Measurements from ENCODE around the gene ANKRD66.

ANKRD66 gene

DNA sequence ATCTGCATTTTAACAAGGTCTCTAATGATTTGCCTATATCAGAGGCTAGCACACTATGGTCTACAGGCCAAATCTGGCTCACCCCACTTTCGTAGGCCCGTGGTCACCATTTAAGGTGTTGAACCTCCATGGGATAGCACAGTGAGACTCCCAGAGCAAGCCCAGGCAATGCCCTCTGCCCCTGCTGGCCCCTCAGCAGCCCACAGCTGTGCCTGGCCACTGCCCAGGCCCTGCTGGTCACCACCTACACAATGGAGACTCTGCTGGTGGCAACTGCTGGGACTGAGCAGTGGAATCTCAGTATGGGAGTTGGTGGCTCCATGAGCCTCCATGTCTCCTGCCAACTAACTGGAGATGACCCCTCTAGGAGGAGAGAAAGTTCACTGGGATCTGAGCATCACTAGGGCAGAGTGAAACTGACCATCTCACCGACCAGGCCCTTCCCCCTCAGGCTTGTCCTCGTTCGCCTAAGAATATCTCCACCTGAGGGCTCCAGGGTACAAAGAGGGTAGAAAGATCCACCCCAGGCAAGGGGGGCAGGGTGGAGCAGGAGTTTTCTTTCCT lies 2.3 kb downstream of the ANKRD66 start:
- Histone ChIP-seq H2AFZ (ENCODE audit: low read length) (no peak overlapping the region), H3K4me3 (ENCODE audit: low read length, poor library complexity, severe bottlenecking) (no peak overlapping the region), H3K79me2 (ENCODE audit: insufficient read depth, low read length) (no peaks in the 10 kb centered on the region), H3K4me1 (ENCODE audit: insufficient read depth, low read length, poor library complexity, severe bottlenecking) (no peaks in the 10 kb centered on the region), H3K9ac (ENCODE audit: low read depth, low read length, poor library complexity, severe bottlenecking) (no peak overlapping the region), H3K4me2 (ENCODE audit: low read depth, low read length, poor library complexity, severe bottlenecking) (no peak overlapping the region), H3F3A (ENCODE audit: low read depth) (no peaks in the 10 kb centered on the region), H3K36me3 (ENCODE audit: insufficient read depth, low read length) (no peaks in the 10 kb centered on the region), H3K27me3 (ENCODE audit: insufficient read depth, low read length, poor library complexity, severe bottlenecking) (no peaks in the 10 kb centered on the region), H4K20me1 (ENCODE audit: insufficient read depth, low read length, poor library complexity, severe bottlenecking) (no peaks in the 10 kb centered on the region), H3K9me3 (ENCODE audit: insufficient read depth, low read depth, low read length) (no peaks in the 10 kb centered on the region), H3K9me2 (replicated peaks; ENCODE audit: low read depth, low read length) (no peaks in the 10 kb centered on the region)
- TF ChIP-seq, protein P1, sequence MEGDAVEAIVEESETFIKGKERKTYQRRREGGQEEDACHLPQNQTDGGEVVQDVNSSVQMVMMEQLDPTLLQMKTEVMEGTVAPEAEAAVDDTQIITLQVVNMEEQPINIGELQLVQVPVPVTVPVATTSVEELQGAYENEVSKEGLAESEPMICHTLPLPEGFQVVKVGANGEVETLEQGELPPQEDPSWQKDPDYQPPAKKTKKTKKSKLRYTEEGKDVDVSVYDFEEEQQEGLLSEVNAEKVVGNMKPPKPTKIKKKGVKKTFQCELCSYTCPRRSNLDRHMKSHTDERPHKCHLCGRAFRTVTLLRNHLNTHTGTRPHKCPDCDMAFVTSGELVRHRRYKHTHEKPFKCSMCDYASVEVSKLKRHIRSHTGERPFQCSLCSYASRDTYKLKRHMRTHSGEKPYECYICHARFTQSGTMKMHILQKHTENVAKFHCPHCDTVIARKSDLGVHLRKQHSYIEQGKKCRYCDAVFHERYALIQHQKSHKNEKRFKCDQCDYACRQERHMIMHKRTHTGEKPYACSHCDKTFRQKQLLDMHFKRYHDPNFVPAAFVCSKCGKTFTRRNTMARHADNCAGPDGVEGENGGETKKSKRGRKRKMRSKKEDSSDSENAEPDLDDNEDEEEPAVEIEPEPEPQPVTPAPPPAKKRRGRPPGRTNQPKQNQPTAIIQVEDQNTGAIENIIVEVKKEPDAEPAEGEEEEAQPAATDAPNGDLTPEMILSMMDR (conservative IDR thresholded peaks at IDR 0.05; ENCODE audit: low read length) = no peak
- TF ChIP-seq EZH2phosphoT487 (IDR thresholded peaks at IDR 0.05; ENCODE audit: borderline replicate concordance) = no peak

DNA sequence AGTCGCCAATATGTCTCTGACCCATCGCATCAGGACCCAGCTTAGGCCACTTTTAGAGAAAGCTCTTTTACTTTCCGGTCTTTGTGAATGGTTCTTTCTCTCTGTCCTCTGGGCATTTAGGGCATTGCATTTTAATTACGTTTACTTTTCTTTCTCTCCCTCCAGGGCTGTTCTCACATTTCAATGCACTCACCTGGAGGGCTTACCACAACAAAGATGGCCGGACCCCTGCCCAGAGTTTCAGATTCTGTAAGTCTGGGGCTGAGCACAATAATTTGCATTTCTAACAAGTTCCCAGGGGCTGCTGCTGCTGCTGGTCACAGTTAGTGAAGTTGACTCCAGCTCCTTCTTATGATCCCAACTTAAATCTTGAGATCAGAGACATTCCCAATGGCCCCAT lies 3.0 kb downstream of the ANKRD66 start:
- H3K9ac ChIP-seq (ENCODE audit: low read depth, low read length, poor library complexity, severe bottlenecking) = no peak overlapping the region
- H3K36me3 ChIP-seq (ENCODE audit: insufficient read depth, low read length) = no peaks in the 10 kb centered on the region
- no peaks in the 10 kb centered on the region for H3K9me3 ChIP-seq (ENCODE audit: insufficient read depth, low read depth, low read length)
- H3K4me3 ChIP-seq (ENCODE audit: low read length, poor library complexity, severe bottlenecking) = no peak overlapping the region
- no peaks in the 10 kb centered on the region for H3K4me1 ChIP-seq (ENCODE audit: insufficient read depth, low read length, poor library complexity, severe bottlenecking)
- H2AFZ ChIP-seq (ENCODE audit: low read length) = no peak overlapping the region
- no peaks in the 10 kb centered on the region for H3F3A ChIP-seq (ENCODE audit: low read depth)
- H3K79me2 ChIP-seq (ENCODE audit: insufficient read depth, low read length) = no peaks in the 10 kb centered on the region
- TF ChIP-seq EZH2phosphoT487 (IDR thresholded peaks at IDR 0.05; ENCODE audit: borderline replicate concordance) = no peak
- TF ChIP-seq, protein P1 (conservative IDR thresholded peaks at IDR 0.05; ENCODE audit: low read length) = no peak
- no peaks in the 10 kb centered on the region for H3K27me3 ChIP-seq (ENCODE audit: insufficient read depth, low read length, poor library complexity, severe bottlenecking)
- H3K9me2 ChIP-seq (replicated peaks; ENCODE audit: low read depth, low read length) = no peaks in the 10 kb centered on the region
- H4K20me1 ChIP-seq (ENCODE audit: insufficient read depth, low read length, poor library complexity, severe bottlenecking) = no peaks in the 10 kb centered on the region
- H3K4me2 ChIP-seq (ENCODE audit: low read depth, low read length, poor library complexity, severe bottlenecking) = no peak overlapping the region

DNA sequence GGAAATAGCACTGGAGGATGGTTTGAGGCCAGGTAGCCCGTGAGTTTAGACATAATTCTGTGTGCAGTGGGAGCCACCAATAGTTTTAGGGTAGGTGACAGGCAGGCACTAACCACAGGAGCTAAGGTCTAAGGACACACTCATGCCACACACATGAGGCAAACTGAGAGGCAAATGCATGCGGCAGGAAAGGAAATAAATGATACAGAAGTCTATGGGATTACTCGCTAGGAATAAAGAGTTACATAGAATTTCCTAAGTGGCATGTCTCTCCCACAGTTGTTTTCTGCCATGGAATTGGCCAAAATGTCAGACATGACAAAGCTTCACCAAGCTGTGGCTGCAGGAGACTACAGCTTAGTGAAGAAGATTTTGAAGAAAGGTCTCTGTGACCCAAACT lies 4.9 kb downstream of the ANKRD66 start:
- Histone ChIP-seq H3K9ac (ENCODE audit: low read depth, low read length, poor library complexity, severe bottlenecking) (no peak overlapping the region), H3K4me1 (ENCODE audit: insufficient read depth, low read length, poor library complexity, severe bottlenecking) (no peaks in the 10 kb centered on the region), H3F3A (ENCODE audit: low read depth) (no peaks in the 10 kb centered on the region), H3K79me2 (ENCODE audit: insufficient read depth, low read length) (no peaks in the 10 kb centered on the region), H3K9me3 (ENCODE audit: insufficient read depth, low read depth, low read length) (no peaks in the 10 kb centered on the region), H3K9me2 (replicated peaks; ENCODE audit: low read depth, low read length) (no peaks in the 10 kb centered on the region), H3K4me3 (ENCODE audit: low read length, poor library complexity, severe bottlenecking) (no peak overlapping the region), H3K36me3 (ENCODE audit: insufficient read depth, low read length) (no peaks in the 10 kb centered on the region), H3K4me2 (ENCODE audit: low read depth, low read length, poor library complexity, severe bottlenecking) (no peak overlapping the region), H4K20me1 (ENCODE audit: insufficient read depth, low read length, poor library complexity, severe bottlenecking) (no peaks in the 10 kb centered on the region), H3K27me3 (ENCODE audit: insufficient read depth, low read length, poor library complexity, severe bottlenecking) (no peaks in the 10 kb centered on the region), H2AFZ (ENCODE audit: low read length) (no peak overlapping the region)
- no peak for TF ChIP-seq EZH2phosphoT487 (IDR thresholded peaks at IDR 0.05; ENCODE audit: borderline replicate concordance)
- TF ChIP-seq, protein P1 (conservative IDR thresholded peaks at IDR 0.05; ENCODE audit: low read length) = no peak
